Activated T-cell treated with anti-CD3 and anti-CD28 coated beads, Interleukin-2, amount 50 U/mL, for 48 hours (primary cell): Measurements from ENCODE around the gene ZNG1B.
"Not testable (repeated sequence)": the region's sequence is repeated elsewhere in the genome, so short reads cannot be mapped to it uniquely, and the experiment has no call there.

Experiments
- DNase-seq, 2 experiments: peaks; one replicate each; pipeline ENCODE4 v3.0.0-alpha.2; 2020

The ZNG1B gene

DNA sequence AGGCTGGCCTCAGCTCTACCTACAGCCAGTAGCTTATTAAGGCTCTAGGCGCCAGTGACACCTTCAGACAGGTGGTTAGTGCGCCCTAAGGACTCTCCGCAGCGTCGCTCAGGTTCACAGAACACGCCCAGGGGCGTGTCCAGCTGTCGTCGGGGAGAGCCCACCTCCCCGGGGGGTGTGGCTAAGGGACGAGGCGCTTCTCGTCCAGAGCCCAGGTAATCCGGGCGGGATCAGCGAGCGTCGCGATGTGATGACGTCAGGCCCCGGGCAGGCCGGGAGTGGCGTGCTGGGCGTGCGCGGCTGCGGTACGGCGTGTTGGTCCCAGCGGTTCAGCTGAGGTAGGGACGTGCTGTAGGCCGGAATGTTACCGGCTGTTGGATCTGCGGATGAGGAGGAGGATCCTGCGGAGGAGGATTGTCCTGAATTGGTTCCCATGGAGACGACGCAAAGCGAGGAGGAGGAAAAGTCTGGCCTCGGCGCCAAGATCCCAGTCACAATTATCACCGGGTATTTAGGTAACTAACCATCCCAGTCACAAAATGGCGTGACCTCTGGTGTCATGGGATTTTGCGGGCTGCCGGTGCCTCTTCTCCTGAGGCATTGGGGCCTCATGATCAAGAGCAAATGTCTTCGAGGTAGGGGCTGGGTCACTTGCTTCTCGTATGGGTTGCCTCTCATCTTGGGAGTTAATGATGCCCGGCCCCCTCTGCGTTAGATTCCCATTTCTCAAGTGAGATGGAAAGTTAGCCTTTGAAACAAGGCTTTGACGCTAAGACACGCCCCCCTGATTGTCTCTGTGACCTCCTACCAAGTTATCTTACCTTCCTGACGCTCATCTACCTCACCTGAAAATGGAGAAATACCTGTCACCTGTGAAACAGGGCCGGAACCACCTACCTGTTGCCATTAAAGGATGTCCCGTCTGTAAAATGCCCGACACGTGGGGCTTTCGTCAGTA, at the start of gene ZNG1B:
ZNG1B (plus strand) TSS at position 184 of the 958 bp plus-strand sequence; CDS start at position 362, 178 bp downstream.
- peak; percentile 78 to 83 for DNase-seq

DNA sequence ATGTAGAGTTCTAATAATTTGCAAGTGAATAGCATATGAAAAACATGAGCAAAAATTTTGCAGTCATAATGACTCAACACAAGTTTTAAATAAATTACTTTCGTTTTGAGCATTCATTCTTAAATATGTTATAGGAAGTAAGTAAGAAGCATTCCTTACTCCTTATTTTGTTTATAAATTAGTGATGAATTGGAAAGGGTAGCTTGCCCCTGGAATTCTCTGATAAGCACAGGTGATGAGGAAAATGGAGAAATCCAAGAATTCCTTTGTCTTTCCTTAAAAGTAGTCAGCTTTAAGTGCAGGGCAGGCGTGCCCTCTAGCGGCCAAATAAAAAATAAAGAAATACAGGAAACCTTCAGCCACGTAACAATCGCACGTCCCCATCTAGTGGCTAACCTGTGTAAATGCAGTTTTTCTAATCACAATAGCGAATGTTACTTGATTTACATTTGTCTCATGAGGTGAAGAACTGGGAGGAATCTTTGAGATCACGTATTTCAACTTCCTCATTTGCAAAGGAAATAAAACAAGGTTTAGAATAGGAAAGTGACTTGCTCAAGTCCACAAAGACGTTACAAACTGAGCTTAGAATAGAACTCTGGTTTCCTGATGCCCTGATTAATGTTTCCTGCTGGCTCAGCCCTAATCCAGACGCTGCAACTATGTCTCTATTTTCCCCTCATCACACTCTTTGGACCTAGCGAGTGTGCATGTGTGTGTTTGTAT, 47.2 kb upstream of the ZNG1B start:
- peak; percentile 48 to 55 for DNase-seq

DNA sequence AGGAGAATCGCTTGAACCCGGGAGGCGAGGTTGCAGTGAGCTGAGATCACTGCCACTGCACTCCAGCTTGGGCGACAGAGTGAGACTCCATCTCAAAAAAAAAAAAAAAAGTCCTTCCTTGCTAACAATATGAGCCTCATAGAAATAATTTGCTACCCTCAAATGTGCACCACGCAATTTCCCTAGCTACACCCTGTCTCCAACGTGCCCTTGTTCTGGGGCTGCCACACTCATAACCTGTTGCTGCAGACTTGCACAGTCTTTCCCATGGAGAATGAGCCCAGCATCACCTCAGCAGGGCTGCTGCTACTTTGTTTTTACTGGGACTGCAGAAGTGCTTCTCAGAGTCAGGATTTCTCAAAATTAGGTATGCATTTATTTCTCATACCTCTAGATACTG, 46.4 kb upstream of the ZNG1B start:
- no peak for DNase-seq

DNA sequence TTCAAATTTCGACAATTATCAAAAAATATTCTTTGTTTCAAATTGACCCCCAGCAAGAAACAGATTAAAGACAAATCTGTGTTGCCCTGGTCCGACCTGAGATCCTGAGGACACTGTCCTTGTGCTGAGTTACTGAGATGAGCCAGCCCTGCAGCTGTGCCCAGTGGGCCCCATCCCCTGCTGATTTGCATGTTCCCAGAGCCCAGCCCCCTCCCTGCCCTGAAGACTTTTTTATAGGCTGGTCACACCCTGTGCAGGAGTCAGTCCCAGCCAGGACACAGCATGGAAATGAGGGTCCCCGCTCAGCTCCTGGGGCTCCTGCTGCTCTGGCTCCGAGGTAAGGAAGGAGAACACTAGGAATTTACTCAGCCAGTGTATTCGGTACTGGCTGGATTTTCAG, 31.4 kb upstream of the ZNG1B start:
- DNase-seq, result no peak

DNA sequence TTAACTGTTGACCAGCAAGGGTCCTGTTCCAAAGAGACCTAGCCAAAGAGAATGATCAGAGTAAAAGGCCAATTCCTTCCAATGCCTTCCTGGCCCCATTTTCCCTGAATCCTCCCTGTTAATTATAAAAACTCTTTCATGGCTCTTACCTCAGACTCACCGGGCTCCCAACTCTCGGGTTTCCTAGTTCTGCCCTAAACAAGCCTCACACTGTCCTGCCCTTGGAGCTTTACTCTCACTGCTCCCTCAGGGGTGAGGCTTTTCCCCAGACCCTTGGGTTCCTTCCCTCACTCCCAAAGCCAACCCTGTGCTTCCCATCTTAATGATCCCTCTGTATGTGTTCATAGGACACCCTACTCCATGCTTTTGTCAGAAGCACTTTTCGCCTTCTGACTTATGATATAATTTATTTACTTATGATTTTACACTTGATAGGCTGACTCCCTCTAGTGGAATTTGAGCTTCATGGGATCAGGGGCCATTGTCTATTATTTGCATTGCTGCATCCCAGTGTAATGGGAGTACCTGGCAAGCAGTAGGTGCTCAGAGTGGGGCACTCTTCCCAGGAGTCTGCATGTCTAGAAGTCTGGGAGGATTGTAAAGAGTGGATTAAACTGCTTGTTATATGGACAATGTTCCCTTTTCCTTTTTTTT, 29.9 kb upstream of the ZNG1B start:
- no peak for DNase-seq

DNA sequence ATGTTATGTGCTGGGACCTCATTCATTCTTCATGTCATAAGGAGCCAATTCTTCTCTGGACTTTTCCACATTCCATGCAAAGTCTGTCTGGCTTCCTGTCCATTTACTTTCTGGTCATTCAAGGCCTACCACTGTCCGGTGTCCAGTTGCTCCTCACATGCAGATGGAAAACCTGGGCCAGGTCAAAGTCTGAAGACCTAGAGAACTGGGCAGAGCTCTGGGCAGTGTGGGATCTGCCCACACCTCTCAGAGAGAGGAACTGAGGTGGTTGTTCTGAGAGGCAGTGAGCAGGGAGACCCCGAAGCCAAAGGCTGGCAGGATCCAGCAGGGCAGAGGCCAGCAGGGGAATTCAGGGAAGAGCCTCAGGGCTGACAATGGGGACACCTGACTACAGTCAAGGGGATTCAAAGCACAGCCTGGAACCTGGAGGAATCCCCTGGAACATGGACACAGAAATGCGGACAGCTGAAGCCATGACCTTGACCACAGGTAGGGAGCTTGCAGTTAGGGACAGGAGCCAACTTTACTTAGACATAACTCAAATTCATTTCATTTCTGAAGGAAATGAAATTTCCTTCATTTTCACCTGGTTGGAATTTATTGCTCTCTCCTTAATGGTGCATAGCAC, 25.7 kb upstream of the ZNG1B start:
- not testable (repeated sequence) for DNase-seq

DNA sequence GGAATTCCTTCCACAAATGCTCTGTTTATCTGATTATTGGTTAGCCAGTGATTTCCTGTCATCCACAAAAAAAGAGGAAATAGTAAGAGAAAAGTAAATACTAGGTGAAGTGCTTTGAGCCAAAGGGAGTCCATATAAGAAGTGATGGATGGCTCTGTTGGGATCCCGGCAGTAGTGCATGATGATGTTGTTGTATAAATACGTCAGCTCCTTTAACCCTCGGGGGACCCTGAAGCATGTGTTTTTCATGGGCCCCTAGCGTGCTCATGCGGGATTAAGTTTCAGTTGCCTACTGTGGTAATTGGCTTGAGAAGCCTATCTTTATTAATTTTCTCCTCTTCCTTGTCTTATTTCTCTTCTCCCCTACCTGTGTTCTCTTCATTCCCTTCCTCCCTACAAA, 24.7 kb upstream of the ZNG1B start:
- DNase-seq, result not testable (repeated sequence)

DNA sequence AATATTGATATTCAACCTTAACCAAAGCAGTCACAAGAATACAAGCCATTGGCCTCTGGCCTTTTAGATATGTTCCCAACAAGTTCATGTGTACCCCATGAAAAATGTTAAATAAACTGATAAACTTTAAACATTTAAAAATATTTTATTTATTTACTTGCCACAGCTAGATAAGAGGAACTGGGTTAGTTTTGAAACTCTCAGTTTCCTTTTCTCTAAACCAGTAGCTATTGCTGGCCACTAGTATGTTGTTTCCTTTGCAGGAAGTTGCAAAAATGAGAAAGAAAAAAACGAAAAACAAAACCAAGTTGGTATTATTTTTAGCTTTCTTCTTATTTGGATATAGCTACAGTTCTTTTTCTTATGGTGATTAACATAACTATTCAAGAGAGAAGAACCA, 5.7 kb upstream of the ZNG1B start:
- not testable (repeated sequence) for DNase-seq

DNA sequence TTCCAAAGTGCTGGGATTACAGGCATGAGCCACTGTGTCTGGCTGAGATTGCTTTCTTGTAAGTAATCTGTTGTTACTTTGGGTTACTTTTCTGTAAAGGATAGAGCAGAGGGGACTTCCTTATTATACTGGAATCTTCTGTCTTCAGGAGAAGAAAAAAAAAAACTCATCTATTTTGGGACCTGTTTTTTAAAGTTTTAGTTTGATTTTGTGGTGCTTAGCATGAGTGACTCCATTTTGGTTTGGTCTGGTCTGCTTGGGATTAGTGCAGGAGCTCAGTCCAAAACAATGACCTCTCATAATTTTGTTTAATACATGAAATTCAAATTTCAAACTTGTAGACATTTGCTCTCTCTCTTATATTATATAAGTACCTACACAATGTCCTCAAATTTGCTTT, 4.0 kb upstream of the ZNG1B start:
- DNase-seq, result not testable (repeated sequence)

DNA sequence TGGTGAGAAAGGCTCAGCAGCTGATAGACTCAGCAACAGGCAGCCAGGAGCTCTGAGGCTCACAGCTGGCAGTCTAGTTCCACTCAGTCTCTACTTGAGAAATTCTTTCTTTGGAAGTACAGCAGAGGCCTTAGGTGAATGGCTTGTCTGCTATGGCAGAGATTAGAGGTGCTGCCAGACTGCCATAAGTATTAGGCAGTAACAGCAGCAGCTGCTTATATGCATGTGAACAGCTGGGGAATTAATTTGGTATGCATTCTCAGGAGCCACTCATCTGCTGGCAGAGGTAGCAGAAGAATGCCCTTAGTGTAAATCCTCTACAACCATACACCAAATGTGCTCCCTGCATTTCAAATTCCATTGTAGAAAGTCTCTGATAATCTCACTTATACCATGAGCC, 28.3 kb downstream of the ZNG1B start:
- not testable (repeated sequence) for DNase-seq

DNA sequence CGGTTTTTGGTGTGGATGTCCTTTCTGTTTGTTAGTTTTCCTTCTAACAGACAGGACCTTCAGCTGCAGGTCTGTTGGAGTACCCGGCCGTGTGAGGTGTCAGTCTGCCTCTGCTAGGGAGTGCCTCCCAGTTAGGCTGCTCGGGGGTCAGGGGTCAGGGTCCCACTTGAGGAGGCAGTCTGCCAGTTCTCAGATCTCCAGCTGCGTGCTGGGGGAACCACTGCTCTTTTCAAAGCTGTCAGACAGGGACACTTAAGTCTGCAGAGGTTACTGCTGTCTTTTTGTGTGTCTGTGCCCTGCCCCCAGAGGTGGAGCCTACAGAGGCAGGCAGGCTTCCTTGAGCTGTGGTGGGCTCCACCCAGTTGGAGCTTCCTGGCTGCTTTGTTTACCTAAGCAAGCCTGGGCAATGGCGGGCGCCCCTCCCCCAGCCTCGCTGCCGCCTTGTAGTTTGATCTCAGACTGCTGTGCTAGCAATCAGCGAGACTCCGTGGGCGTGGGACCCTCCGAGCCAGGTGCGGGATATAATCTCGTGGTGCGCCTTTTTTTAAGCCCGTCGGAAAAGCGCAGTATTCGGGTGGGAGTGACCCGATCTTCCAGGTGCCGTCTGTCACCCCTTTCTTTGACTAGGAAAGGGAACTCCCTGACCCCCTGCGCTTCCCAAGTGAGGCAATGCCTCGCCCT, 39.3 kb downstream of the ZNG1B start:
- not testable (repeated sequence) for DNase-seq

DNA sequence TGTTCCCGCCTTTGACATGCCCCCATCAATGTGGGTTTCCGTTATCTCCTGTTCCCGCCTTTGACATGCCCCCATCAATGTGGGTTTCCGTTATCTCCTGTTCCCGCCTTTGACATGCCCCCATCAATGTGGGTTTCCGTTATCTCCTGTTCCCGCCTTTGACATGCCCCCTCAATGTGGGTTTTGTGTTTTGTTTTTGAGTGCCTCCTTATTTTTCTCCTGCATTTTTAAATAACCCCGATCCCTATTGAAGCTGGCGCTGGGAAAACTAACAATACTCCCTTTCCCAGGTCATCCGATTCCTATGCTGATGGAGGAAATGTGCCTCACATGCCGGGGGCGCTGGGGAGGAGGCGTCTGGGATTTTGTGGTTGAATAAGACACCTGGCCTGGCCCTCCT, 59.0 kb downstream of the ZNG1B start:
- not testable (repeated sequence) for DNase-seq

DNA sequence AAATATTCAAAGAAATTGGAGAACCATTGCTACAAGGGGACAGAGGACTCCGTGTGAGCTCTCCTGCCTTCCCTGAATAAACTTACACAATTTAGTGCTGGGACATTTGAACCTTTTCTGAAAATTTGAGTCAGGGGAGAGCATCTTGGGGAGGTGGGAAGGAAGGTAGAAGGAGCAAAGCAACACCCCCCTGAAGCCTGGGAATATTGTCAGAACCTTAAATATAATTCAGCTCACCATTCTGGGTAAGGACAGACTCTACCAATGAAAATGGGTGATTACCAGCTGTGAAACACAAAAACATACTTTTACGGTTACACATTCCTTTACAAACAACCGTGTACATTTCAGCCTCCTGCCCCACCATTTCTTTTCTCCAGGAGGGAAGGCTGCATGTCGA, 60.9 kb downstream of the ZNG1B start, which contains the start of gene FOXD4L1:
FOXD4L1 (plus strand) TSS at position 301 of the 400 bp plus-strand sequence. CDS start 592 bp downstream, outside the sequence.
- not testable (repeated sequence) for DNase-seq

DNA sequence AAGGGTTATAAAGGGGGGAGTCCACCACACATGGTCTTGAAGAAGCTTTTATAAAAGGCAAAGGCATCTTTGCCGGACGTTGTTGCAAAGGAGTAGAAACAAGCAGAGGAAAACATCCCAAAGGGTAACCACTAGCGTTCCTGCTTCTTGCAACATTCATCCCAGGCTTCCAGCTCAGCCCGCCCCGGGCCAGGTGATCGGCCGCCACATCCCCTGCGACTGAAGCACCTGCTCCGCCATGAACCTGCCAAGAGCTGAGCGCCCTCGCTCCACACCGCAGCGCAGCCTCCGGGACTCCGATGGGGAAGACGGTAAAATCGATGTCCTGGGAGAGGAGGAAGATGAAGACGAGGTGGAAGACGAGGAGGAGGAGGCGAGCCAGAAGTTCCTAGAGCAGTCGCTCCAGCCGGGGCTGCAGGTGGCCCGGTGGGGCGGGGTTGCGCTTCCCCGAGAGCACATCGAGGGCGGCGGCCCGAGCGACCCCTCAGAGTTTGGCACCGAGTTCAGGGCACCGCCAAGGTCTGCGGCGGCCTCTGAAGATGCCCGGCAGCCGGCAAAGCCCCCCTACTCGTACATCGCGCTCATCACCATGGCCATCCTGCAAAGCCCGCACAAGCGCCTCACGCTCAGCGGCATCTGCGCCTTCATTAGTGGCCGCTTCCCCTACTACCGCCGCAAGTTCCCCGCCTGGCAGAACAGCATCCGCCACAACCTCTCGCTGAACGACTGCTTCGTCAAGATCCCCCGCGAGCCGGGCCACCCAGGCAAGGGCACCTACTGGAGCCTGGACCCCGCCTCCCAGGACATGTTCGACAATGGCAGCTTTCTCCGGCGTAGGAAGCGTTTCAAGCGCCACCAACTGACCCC, 61.8 kb downstream of the ZNG1B start:
- peak; percentile 29 to 44 for DNase-seq

DNA sequence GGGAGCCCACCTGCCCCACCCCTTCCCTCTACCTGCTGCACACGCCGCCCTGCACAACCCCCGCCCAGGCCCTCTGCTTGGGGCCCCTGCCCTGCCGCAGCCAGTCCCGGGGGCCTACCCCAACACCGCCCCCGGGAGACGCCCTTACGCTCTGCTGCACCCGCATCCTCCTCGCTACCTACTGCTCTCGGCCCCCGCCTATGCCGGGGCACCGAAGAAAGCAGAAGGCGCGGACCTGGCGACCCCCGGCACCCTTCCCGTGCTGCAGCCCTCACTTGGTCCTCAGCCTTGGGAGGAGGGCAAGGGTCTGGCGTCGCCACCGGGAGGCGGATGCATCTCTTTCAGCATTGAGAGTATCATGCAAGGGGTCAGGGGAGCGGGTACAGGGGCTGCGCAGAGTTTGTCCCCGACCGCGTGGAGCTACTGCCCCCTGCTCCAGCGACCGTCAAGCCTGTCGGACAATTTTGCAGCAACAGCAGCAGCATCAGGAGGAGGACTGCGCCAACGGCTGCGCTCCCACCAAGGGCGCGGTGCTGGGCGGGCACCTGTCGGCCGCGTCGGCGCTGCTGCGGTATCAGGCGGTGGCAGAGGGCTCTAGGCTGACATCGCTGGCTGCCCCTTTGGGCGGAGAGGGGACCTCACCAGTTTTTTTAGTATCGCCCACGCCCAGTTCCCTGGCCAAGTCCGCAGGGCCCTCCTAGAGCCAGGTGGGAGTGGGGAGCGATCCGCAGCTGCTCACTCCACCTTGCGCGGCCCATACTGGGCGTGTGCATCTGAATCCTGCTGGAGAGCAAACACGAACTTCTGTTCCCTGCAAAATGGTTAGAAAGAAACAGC, 62.6 kb downstream of the ZNG1B start:
- DNase-seq, result peak; percentile 34 to 42

DNA sequence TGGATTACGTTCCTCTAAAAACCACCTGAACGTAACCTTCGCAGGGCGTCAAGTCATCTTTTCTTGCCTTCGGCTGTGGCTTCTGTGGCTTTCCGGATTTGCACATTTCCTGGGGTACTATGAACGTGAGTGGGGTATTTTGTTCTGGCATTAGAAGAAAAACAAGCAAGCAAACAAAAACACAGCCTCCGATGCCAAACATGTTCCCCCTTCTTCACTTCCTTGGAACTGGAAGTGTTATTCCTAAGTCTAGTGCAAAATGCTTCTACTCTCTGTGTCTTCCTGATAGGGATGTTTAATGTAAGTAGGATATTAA, 63.2 kb downstream of the ZNG1B start:
- DNase-seq, result not testable (repeated sequence)

DNA sequence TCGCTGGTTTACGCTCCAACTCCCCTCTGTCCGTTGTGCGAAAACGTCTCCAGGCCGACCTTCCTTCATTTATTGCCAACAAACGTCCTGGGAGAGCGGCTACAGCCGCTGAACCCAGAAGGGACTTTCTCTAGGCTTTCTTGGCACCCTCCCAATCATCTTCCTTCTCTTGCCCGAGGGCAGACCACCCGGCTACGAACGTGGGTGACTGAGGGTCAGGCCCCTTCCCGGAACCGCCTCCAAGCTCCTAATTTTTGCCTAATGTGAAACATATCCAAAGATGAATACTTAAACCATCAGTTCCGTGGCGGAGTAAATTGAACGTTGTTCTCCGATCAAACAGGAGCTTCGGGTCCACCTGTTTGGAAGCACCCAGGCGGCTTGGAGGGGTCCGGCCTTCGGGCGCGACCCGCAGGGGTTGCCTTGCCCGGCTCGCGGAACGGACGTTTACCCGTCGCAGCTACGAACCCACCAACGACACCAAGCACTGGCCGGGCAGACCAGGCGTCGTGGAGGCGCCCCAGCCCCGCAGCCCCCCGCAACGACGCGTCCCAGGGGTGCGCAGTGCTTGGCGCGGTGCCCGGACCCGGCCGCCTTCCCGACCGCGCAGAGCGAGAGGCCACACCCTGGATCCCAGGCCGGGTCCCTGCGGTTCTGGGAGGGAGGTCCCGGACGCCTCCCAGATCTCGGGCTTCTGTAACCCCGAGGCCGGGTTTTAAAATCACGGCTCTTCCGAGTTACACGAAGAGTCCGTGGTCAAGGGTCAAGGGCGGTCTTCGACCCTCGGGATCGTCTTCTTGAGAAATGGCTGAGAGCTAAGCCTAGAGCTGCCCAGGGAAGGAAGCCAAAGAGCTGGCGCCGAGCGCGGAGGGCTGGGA, 65.0 kb downstream of the ZNG1B start:
- DNase-seq, result peak in 1 of 2 experiments; percentile 43

DNA sequence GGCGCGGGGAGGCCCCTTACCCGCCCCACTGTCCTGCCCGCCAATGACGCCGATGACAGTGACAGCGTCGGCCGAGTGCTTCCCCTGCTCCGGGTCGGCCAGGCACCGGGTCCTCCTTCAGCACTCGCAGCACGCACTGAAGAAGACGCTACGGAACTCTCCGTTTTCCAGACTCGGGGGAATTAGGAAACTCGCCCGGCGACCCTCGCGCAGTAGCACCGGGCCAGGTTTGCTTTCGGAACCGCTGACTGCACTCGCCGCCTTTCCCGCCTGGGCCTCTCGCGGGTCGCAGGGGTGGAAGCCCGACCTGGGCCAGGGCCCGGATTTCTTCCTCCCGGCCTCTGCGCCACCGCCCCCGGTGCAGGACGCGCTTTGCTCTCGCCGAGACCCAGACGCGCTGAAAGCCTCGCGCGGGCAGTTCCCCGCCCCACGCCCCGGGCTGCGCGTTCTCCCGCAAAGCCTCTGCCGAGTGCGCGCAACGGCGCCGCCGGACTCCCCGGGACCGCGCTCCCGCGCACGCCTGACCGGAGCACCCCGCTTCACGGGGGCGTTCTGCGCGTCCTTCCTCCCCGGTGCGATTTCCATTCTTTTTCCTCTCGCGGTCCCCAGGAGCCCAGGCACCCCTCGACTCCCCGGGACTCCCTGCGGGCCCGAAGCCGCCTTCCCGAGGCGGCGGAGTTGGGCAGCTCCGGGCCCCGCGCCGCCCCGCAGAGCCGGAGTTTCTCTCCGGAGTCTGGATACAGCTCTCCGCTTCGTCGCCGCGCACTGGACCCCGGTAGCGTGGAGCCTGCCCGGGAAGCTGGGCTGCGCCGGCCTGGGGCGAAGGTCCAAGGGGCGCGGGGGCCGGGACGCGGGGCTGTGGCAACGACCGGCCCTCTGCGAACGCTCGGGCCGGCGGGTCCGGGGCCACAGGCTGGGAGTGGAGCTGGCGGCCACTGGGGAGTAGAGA, 65.9 kb downstream of the ZNG1B start:
- DNase-seq, result peak; percentile 63 to 71
